GM23248 (cell line): ENCODE results near the gene MUS81. TPM values are rescaled to one million over a fixed set of nuclear protein-coding genes. Genes with fewer than 3 reads are reported as not detected.

Experiments used
- DNase-seq: peaks from one replicate; pipeline ENCODE4 v3.0.0-alpha.2; 2015
- H2AFZ ChIP-seq: fragments of 200-600 bp; sonication (generic); 2 replicates; pipeline ENCODE4 v1.6.1; 2016; ENCODE audit warnings: antibody characterized with exemption
- H3F3A ChIP-seq: fragments of 200-600 bp; sonication (generic); 2 replicates; pipeline ENCODE4 v1.6.1; 2016; ENCODE audit warnings: mild to moderate bottlenecking, antibody characterized with exemption, mixed run types; ENCODE audit not compliant: insufficient read depth
- H3K27ac ChIP-seq: fragments of 200-600 bp; sonication (generic); 2 replicates; pipeline ENCODE4 v1.5.1; 2016; ENCODE audit warnings: mild to moderate bottlenecking
- H3K27me3 ChIP-seq: fragments of 200-600 bp; sonication (generic); replicated peaks from 2 replicates; pipeline ENCODE4 v1.6.1; 2016; ENCODE audit warnings: mild to moderate bottlenecking; ENCODE audit not compliant: insufficient read depth
- H3K36me3 ChIP-seq: fragments of 200-600 bp; sonication (generic); 2 replicates; pipeline ENCODE4 v1.6.1; 2016; ENCODE audit warnings: low read depth, mild to moderate bottlenecking
- H3K4me1 ChIP-seq: fragments of 200-600 bp; sonication (generic); 2 replicates; pipeline ENCODE4 v1.6.1; 2016; ENCODE audit warnings: mild to moderate bottlenecking; ENCODE audit not compliant: insufficient read depth
- H3K4me2 ChIP-seq: fragments of 200-600 bp; sonication (generic); one replicate; pipeline ENCODE4 v1.6.1; 2016; ENCODE audit warnings: mild to moderate bottlenecking; ENCODE audit not compliant: unreplicated experiment
- H3K4me3 ChIP-seq: fragments of 200-600 bp; sonication (generic); 2 replicates; pipeline ENCODE4 v1.5.1; 2016; ENCODE audit warnings: mild to moderate bottlenecking
- H3K79me2 ChIP-seq: fragments of 200-600 bp; sonication (generic); 2 replicates; pipeline ENCODE4 v1.6.1; 2016; ENCODE audit warnings: mild to moderate bottlenecking; ENCODE audit not compliant: insufficient read depth
- H3K9ac ChIP-seq: fragments of 200-600 bp; sonication (generic); 2 replicates; pipeline ENCODE4 v1.6.1; 2016; ENCODE audit warnings: mild to moderate bottlenecking
- H3K9me2 ChIP-seq: fragments of 200-600 bp; sonication (generic); 2 replicates; pipeline ENCODE4 v1.6.1; 2016; ENCODE audit warnings: mixed run types, mild to moderate bottlenecking, moderate library complexity; ENCODE audit not compliant: insufficient read depth
- H3K9me3 ChIP-seq: fragments of 200-600 bp; sonication (generic); one replicate; pipeline ENCODE4 v1.6.1; 2017; ENCODE audit warnings: low read depth
- H4K20me1 ChIP-seq: fragments of 200-600 bp; sonication (generic); 2 replicates; pipeline ENCODE4 v1.6.0; 2016; ENCODE audit not compliant: insufficient read depth
- EZH2 ChIP-seq: fragments of 200-600 bp; sonication (generic); IDR thresholded peaks from 2 replicates; pipeline ENCODE4 v1.6.1; 2018; ENCODE audit warnings: antibody characterized with exemption, mild to moderate bottlenecking; ENCODE audit not compliant: insufficient read depth, poor library complexity, severe bottlenecking
- EZH2phosphoT487 ChIP-seq: fragments of 200-600 bp; sonication (generic); IDR thresholded peaks from 2 replicates; pipeline ENCODE4 v1.6.1; 2018; ENCODE audit warnings: antibody characterized with exemption, moderate library complexity, mild to moderate bottlenecking, low read depth; ENCODE audit not compliant: insufficient read depth
- WGBS, 2 experiments: methylation state at CpG; one replicate each; pipeline ENCODE4 v1.1.6; 2015 to 2017; ENCODE audit warnings: low lambda C conversion rate in 2 of 2, low coverage in 1 of 2; ENCODE audit errors: missing lambda C conversion rate in 2 of 2; 5-methylcytosine and 5-hydroxymethylcytosine counted together
- in situ Hi-C: fragments of 300-500 bp; cut with MboI; formaldehyde crosslinking; loops from 2 replicates; pipeline ENCODE4 v1.15.0; 2020
- polyA plus RNA-seq: library from polyadenylated mRNA; unstranded; fragments of >200 nt; fragmentation: Nextera tagmentation; extraction: Ambion mirVana; gene quantifications from 2 replicates; pipeline ENCODE4 v1.2.1, GENCODE V29; 2016
- total RNA-seq: library from RNA; depleted of rRNA; stranded (reverse); fragments of >200 nt; shearing (Covaris generic); gene quantifications from 2 replicates; pipeline ENCODE4 v1.2.3, GENCODE V29; 2014

Gene MUS81
- total and polyA plus RNA-seq, 2 experiments from 2014 or later: 42.0 to 56.0 TPM

GRCh38 chr11:65870706-65871681, 10.8 kb downstream of the MUS81 start:
- peak overlapping the region; percentile 89 for H3K4me2 ChIP-seq
- no peaks in the 10 kb centered on the region for H3K27me3 ChIP-seq
- peaks cover 16% of the 10 kb centered on the region for H3K4me1 ChIP-seq
- no peaks in the 10 kb centered on the region for H3K9me3 ChIP-seq
- peak overlapping the region; percentile 93 for H3K9ac ChIP-seq
- no peak for TF ChIP-seq EZH2
- TF ChIP-seq EZH2phosphoT487: no peak
- peak overlapping the region; percentile 74 for H3K27ac ChIP-seq
- H3K79me2 ChIP-seq: peaks cover 46% of the 10 kb centered on the region
- H2AFZ ChIP-seq: no peak overlapping the region
- H3K9me2 ChIP-seq: no peaks in the 10 kb centered on the region
- H3F3A ChIP-seq: peaks cover 43% of the 10 kb centered on the region
- peaks cover 25% of the 10 kb centered on the region; the same call in 1 of the 2 replicates for H3K36me3 ChIP-seq
- in situ Hi-C loops: no loop called here
- no peaks in the 10 kb centered on the region for H4K20me1 ChIP-seq
- H3K4me3 ChIP-seq: peak overlapping the region; percentile 85
- WGBS, 2 experiments: 76% methylated on average over 23 of the region's 24 CpGs
- no peak for DNase-seq

- Histone ChIP-seq H3K79me2 (peaks cover 46% of the 10 kb centered on the region), H3K9ac (peak overlapping the region; percentile 93), H3K36me3 (peaks cover 21% of the 10 kb centered on the region; the same call in 1 of the 2 replicates), H3K9me2 (no peaks in the 10 kb centered on the region), H3K27me3 (no peaks in the 10 kb centered on the region), H3K9me3 (no peaks in the 10 kb centered on the region), H3K4me3 (peak overlapping the region; percentile 85), H3K27ac (peak overlapping the region; percentile 74), H3F3A (peaks cover 34% of the 10 kb centered on the region), H4K20me1 (no peaks in the 10 kb centered on the region), H3K4me2 (peak overlapping the region; percentile 89), H2AFZ (no peak overlapping the region), H3K4me1 (peaks cover 16% of the 10 kb centered on the region)
- in situ Hi-C loops: no loop called here
- TF ChIP-seq EZH2phosphoT487 (no peak), EZH2 (no peak)
- 3 to 13% methylated on average over 12 to 16 of the region's 26 CpGs for WGBS, 2 experiments
- peak; percentile 75 for DNase-seq
Measured at GRCh38 chr11:65871811-65872548, 11.7 kb downstream of the MUS81 start.

- WGBS, 2 experiments: 1 to 3% methylated on average over 41 to 63 of the region's 69 CpGs
- Histone ChIP-seq H3K4me2 (peak within 1 kb of the TSS; percentile 89), H3K9me3 (no peaks in the 10 kb centered on the region), H3K36me3 (peaks cover 13% of the 10 kb centered on the region; the same call in 1 of the 2 replicates), H4K20me1 (no peaks in the 10 kb centered on the region), H3K4me1 (peaks cover 16% of the 10 kb centered on the region), H3K4me3 (peak within 1 kb of the TSS; percentile 85), H3K79me2 (peaks cover 46% of the 10 kb centered on the region), H3K27ac (peak within 1 kb of the TSS; percentile 74), H3K9ac (peak within 1 kb of the TSS; percentile 93), H3F3A (peaks cover 27% of the 10 kb centered on the region), H3K9me2 (no peaks in the 10 kb centered on the region), H3K27me3 (no peaks in the 10 kb centered on the region), H2AFZ (peak within 1 kb of the TSS; percentile 87)
- DNase-seq: peak; percentile 70
- in situ Hi-C loops: no loop called here
- no peak for TF ChIP-seq EZH2
- no peak for TF ChIP-seq EZH2phosphoT487
Measured at GRCh38 chr11:65872586-65873317, 12.5 kb downstream of the MUS81 start, which contains the start of gene EFEMP2. Gene EFEMP2, minus strand, starts transcription at chr11:65872800. Its CDS starts 446 bp downstream, at chr11:65872354.
